ENCODE results near the gene ZFR2.

The ZFR2 gene

GRCh38 chr19:3774621-3775373 lies 94.0 kb downstream of the ZFR2 start:
- no peak for DNase-seq (ENCODE audit: low read depth)
- no peak overlapping the region for H3K4me3 ChIP-seq (ENCODE audit: low read depth, low read length)
- TF ChIP-seq CTCF (IDR thresholded peaks at IDR 0.05; ENCODE audit: insufficient read depth, low read depth, low read length, missing control alignments): no peak

GRCh38 chr19:3773814-3774515 lies 94.9 kb downstream of the ZFR2 start:
- DNase-seq (ENCODE audit: low read depth): no peak
- TF ChIP-seq CTCF (IDR thresholded peaks at IDR 0.05; ENCODE audit: insufficient read depth, low read depth, low read length, missing control alignments): no peak
- H3K4me3 ChIP-seq (ENCODE audit: low read depth, low read length): no peak overlapping the region

- no peak for TF ChIP-seq CTCF (IDR thresholded peaks at IDR 0.05; ENCODE audit: insufficient read depth, low read depth, low read length, missing control alignments)
- no peak within 1 kb of the TSS for H3K4me3 ChIP-seq (ENCODE audit: low read depth, low read length)
- no peak for DNase-seq (ENCODE audit: low read depth)
Observed at GRCh38 chr19:3771906-3772455, 96.9 kb downstream of the ZFR2 start, which contains the start of gene RAX2. TSS of gene RAX2 (minus strand) at chr19:3772228. CDS start at chr19:3771742, 486 bp downstream.

GRCh38 chr19:3771000-3771905 lies 97.6 kb downstream of the ZFR2 start:
- DNase-seq (ENCODE audit: low read depth): no peak
- TF ChIP-seq CTCF (IDR thresholded peaks at IDR 0.05; ENCODE audit: insufficient read depth, low read depth, low read length, missing control alignments): no peak

GRCh38 chr19:3770136-3770999 lies 98.5 kb downstream of the ZFR2 start:
- TF ChIP-seq CTCF (IDR thresholded peaks at IDR 0.05; ENCODE audit: insufficient read depth, low read depth, low read length, missing control alignments): no peak
- no peak for DNase-seq (ENCODE audit: low read depth)
- no peak overlapping the region for H3K4me3 ChIP-seq (ENCODE audit: low read depth, low read length)

More at GRCh38 chr19:3771000-3771905, 97.6 kb downstream of the ZFR2 start:
- no peak overlapping the region for H3K4me3 ChIP-seq (ENCODE audit: low read depth, low read length)

All from GM12865 (cell line).